ENCODE data around the gene MGMT. TPM values are rescaled to one million over a fixed set of nuclear protein-coding genes. Genes with fewer than 3 reads are reported as not detected.

The MGMT gene
- polyA plus RNA-seq, 3 donors, result 9.5 to 23.5 (median 17.5) TPM

GRCh38 chr10:129524936-129525335 is 57.9 kb downstream of the MGMT start:
- H3K4me2 ChIP-seq (replicated peaks; ENCODE audit: extremely low read depth, low read length, poor library complexity, severe bottlenecking), result no peak overlapping the region
- whole genome bisulfite sequencing (ENCODE audit: insufficient coverage), result 100% methylated on average over 2 of the region's 3 CpGs
- H3K36me3 Mint-ChIP-seq, result peaks cover 4 to 11% of the 10 kb centered on the region in 2 donors

GRCh38 chr10:129525401-129525801 is 58.4 kb downstream of the MGMT start:
- Mint-ChIP-seq H3K36me3 (peaks cover 4 to 11% of the 10 kb centered on the region in 2 donors), H3K27ac (no peak overlapping the region), H3K9me3 (peaks cover 3 to 16% (median 7%) of the 10 kb centered on the region in 7 donors), H3K27me3 (ENCODE audit: low read depth in 3 of 3) (no peaks in the 10 kb centered on the region), H3K4me1 (no peaks in the 10 kb centered on the region), H3K4me3 (no peak overlapping the region)
- no peak overlapping the region for H3K9ac ChIP-seq (ENCODE audit: insufficient read depth, low read length, poor library complexity, severe bottlenecking)
- H3K27me3 ChIP-seq (ENCODE audit: control insufficient read depth in 2 of 2, insufficient read depth in 2 of 2, low read length in 2 of 2), result no peaks in the 10 kb centered on the region
- DNase-seq, result no peak
- H2AFZ ChIP-seq (ENCODE audit: insufficient read depth, low read depth, low read length, poor library complexity, severe bottlenecking), result no peak overlapping the region
- H3K36me3 ChIP-seq (replicated peaks in 1 of 2; ENCODE audit: control insufficient read depth in 1 of 2, insufficient read depth in 2 of 2, low read length in 2 of 2), result no peaks in the 10 kb centered on the region
- intact Hi-C loops (cut with micrococcal nuclease), result no loop called here
- 93% methylated on average over 10 of the region's 13 CpGs for WGBS (ENCODE audit: insufficient coverage)
- H3K4me1 ChIP-seq (ENCODE audit: control insufficient read depth in 1 of 2, insufficient read depth in 2 of 2, low read length in 2 of 2), result no peaks in the 10 kb centered on the region
- no peak overlapping the region for H3K27ac ChIP-seq (ENCODE audit: low read depth in 1 of 2, low read length in 2 of 2)
- H3K9me3 ChIP-seq (replicated peaks in 1 of 2; ENCODE audit: control insufficient read depth in 1 of 2, insufficient read depth in 1 of 2, low read length in 2 of 2), result peaks cover 1 to 10% of the 10 kb centered on the region in 2 donors
- no peak overlapping the region for H3K4me3 ChIP-seq (replicated peaks in 1 of 3; ENCODE audit: low read depth in 2 of 3, low read length in 3 of 3)
- TF ChIP-seq CTCF (IDR thresholded peaks at IDR 0.05), result no peak
- H4K20me1 ChIP-seq (ENCODE audit: insufficient read depth, low read length), result no peaks in the 10 kb centered on the region
- H3K4me2 ChIP-seq (replicated peaks; ENCODE audit: extremely low read depth, low read length, poor library complexity, severe bottlenecking), result no peak overlapping the region
- no peaks in the 10 kb centered on the region for H3K79me2 ChIP-seq (ENCODE audit: insufficient read depth, low read length)

More at GRCh38 chr10:129524936-129525335, 57.9 kb downstream of the MGMT start:
- Histone ChIP-seq H3K27me3 (ENCODE audit: control insufficient read depth in 2 of 2, insufficient read depth in 2 of 2, low read length in 2 of 2) (no peaks in the 10 kb centered on the region), H3K4me1 (ENCODE audit: control insufficient read depth in 1 of 2, insufficient read depth in 2 of 2, low read length in 2 of 2) (no peaks in the 10 kb centered on the region), H3K4me3 (replicated peaks in 1 of 3; ENCODE audit: low read depth in 2 of 3, low read length in 3 of 3) (no peak overlapping the region), H3K79me2 (ENCODE audit: insufficient read depth, low read length) (no peaks in the 10 kb centered on the region), H3K9me3 (replicated peaks in 1 of 2; ENCODE audit: control insufficient read depth in 1 of 2, insufficient read depth in 1 of 2, low read length in 2 of 2) (peaks cover 6 to 14% of the 10 kb centered on the region in 2 donors), H2AFZ (ENCODE audit: insufficient read depth, low read depth, low read length, poor library complexity, severe bottlenecking) (no peak overlapping the region), H3K36me3 (replicated peaks in 1 of 2; ENCODE audit: control insufficient read depth in 1 of 2, insufficient read depth in 2 of 2, low read length in 2 of 2) (no peaks in the 10 kb centered on the region), H4K20me1 (ENCODE audit: insufficient read depth, low read length) (no peaks in the 10 kb centered on the region), H3K27ac (ENCODE audit: low read depth in 1 of 2, low read length in 2 of 2) (no peak overlapping the region), H3K9ac (ENCODE audit: insufficient read depth, low read length, poor library complexity, severe bottlenecking) (no peak overlapping the region)
- no peak overlapping the region for H3K4me3 Mint-ChIP-seq
- TF ChIP-seq CTCF (IDR thresholded peaks at IDR 0.05), result no peak
- intact Hi-C loops (cut with micrococcal nuclease), result no loop called here
- peaks cover 3 to 16% (median 11%) of the 10 kb centered on the region in 7 donors for H3K9me3 Mint-ChIP-seq
- no peak for DNase-seq
- no peaks in the 10 kb centered on the region for H3K27me3 Mint-ChIP-seq (ENCODE audit: low read depth in 3 of 3)
- H3K27ac Mint-ChIP-seq, result no peak overlapping the region
- no peaks in the 10 kb centered on the region for H3K4me1 Mint-ChIP-seq

Measured in CD14-positive monocyte (primary cell).